Measurements from ENCODE around the gene UCK2.

DNA sequence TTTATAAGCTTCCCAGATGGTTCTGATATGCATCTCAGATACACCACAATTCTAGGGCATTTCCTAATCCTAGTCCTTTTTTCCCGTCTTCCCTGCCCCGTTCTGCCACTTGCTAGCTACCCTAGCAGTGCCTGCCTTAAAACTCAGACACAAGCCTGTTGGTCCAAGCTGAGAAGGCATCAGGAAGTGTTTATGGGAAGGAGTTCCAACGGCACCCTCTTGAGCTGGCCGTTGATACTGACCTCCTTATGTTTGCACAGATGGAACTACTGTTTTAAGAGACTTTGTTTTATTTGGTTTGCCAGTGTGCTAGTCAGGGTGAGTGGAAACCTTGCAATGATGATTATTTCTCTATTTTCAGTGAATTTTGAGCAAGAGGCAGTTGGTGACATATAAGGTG lies 67.2 kb downstream of the UCK2 start:
- no peak for TF ChIP-seq POLR2AphosphoS5 (IDR thresholded peaks at IDR 0.05; ENCODE audit: borderline replicate concordance, low read depth, low read length)
- no peak for TF ChIP-seq EZH2 (IDR thresholded peaks at IDR 0.05)
